Epidermal melanocyte (primary cell): ENCODE data around the gene LRRC63.
"Not testable (repeated sequence)": the region's sequence is repeated elsewhere in the genome, so short reads cannot be mapped to it uniquely, and the experiment has no call there.

ENCODE experiments used
- DNase-seq: peaks from one replicate; pipeline ENCODE4 v3.0.0; 2011; ENCODE audit warnings: low spot score; ENCODE audit not compliant: insufficient read length

LRRC63 gene

GRCh38 chr13:46181377-46181839, 30.3 kb upstream of the LRRC63 start:
- no peak for DNase-seq

GRCh38 chr13:46181840-46182490, 29.8 kb upstream of the LRRC63 start, which contains the start of gene LCP1:
TSS of gene LCP1 (minus strand) at chr13:46182177. CDS start at chr13:46159662, 22,515 bp downstream.
- no peak for DNase-seq

GRCh38 chr13:46182491-46182877, 29.2 kb upstream of the LRRC63 start:
- no peak for DNase-seq

- no peak for DNase-seq
Observed at GRCh38 chr13:46183018-46183946, 28.4 kb upstream of the LRRC63 start.

DNA sequence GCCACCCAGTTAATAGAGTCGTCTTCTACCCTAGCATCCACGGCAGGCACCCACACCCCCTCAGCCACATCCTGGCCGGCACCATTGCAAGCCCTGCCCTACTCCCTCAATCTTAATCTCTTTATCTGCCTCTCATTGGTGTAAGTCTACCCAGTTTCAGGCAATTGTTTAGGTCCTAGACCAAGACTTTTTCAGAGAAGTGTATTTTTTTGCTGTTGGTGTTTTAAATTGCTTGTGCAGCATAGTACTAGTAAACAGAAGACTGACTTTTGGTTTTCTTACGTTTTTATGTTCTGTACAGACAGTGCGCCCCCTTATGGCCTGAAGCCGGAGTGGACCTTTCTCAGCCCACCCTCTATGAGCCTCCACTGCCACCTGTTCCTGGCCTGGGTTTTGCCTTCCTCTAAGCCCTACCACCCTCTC, 27.4 kb upstream of the LRRC63 start:
- DNase-seq, result no peak

GRCh38 chr13:46185634-46186033, 26.1 kb upstream of the LRRC63 start:
- DNase-seq, result no peak

DNA sequence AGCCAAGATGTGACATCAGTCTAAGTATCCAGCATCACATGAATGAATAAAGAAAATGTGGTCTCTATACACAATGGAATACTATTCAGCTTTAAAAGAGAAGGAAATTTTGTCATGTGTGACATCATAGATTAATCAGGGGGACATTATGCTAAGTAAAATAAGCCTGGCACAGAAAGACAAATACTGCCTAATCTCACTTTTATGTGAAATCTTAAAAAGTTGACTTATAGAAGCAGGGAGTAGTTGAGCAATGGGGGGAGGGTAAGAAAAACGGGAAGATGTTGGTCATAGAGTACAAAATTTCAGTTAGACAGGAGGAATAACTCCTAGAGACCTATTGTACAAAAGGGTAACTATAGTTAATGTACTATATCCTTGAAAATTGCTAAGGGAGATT, 19.3 kb upstream of the LRRC63 start:
- no peak for DNase-seq

DNA sequence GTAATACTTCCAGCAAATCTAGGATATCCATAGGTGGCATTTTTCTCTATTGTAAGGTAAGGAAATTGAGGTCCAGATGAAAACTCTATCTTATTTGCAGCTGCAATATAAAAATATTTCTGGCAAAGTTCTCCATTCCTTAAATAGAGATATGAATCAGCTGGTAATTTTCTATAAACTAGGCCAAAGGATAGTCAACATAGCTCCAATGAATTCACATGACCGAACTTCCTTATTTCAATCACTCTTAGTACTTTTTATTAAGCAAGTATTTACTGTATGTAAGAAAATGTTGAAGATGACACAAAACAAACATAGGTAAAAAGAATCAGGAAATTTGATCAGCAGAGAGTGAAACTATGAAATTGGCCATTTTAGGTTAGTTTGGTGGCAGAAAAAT, 16.7 kb upstream of the LRRC63 start:
- DNase-seq, result no peak

DNA sequence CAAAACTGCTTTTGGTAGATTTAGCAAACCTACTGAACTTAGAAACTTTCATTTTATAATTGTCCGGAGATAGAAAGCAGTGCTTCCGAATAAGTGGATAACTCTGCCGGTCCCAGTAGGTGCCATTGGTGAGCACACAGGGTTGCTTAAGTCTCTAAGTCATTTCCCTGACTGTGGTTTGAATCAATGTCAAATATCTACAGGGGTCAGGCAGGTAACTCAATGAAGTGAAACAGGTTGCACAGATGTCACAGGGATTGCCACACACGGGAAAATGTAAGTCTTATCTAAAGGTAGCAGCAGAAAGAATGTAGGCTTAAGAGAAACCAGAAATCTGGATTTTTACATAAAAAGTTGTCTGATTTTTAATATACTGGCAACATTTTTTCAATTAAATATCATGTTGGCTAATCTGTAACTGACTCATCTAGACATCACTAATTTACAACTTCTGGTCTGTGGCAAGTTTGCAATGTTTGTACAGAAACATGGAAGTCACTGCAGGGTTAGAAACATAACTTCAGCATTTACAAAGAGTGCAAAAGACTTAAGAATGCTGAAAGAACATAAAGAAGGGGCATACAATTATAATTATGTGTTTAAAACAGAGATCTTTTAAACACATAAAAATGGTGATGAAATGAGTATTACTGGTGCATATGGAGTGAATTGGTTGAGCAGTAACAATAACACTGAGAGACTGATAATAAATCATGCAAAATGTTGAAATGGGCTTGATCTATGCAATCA, 14.3 kb upstream of the LRRC63 start:
- no peak for DNase-seq

DNA sequence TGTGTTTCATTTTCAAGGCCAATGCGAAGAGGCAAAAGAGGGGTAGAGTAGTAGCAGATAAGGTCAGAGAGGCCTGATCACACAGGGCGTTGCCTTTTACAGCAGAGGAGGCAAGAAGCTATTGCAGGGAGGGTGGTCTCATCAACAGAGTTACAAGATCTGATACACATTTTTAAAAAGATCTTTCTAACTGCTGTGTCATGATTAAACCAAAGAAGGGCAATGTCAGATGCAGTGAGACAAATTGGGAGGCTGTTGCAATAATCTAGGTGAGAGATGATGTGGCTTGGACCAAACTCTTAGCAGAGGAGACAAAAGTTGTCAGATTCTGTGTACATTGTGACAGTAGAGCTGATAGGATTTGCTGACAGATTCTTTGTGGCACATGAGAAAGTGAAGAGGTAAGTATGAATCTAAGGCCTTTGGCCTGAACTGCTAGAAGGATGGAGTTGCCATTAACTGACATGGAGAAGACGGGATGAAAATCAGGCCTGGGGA, 13.0 kb upstream of the LRRC63 start:
- no peak for DNase-seq

DNA sequence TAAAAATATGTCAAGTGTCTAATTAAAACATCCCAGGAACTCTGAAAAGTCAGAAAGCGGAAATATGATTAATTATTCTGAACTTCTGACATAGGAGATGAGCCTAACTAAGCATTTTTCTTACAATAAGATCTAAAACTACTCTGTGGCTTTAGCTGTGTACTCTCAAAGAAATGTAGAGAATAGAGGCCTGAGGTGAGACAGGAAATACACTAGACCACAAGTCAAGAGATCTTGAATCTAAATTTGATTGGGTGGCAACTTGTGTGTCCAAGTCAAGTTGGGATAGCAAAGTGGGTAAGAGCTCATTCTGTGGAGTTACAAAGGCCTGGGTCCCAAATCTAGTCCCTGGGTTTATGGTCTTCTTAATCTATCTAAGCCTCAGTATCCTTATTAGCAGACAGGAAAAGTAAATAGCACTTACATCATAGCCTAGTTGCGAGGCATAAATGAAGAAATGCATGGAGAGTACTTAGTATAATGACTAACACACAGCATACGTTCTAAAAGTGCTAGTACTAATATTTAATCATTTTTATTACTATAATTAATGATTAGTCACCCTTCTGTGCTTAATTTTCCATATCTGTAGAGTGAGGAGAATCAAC, 9.4 kb upstream of the LRRC63 start:
- no peak for DNase-seq

DNA sequence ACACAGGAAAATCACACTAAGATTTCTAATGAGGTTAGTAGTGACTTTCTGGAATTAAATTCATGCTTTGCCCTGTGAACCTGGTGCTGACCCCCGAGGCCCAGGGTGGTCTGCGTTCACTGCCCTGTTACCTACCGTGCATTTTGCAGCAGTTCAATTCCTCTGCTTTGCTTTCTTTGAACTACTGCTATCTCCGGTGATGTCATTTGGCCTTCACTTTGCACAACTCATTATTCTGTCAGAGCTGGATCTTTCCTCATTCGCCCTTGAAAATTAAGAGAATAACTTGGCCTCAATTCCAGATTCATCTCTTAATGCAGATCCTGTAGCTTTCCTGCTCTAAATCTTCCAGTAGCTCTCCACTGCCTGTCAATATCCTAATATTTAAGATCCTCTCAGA, 8.8 kb upstream of the LRRC63 start:
- no peak for DNase-seq

DNA sequence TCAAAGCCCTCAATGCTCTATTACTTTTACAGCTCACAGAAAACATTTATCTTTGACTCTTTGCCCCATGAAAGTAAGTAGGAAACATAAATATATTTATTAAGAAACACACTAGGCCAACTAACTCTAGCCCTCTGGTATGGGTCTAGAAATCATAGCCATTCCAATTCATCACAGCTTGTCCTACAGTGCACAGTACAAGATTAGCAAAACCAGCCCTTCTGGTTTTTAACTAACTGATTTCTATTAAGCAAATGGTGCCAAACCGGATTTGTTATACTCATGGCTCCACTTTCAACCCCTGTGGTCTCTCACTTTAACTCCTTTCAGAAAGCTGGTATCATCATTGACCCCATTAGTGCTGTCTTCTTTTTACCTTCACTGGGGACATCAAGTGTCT, 5.6 kb upstream of the LRRC63 start:
- DNase-seq, result no peak

- DNase-seq, result no peak
Observed at GRCh38 chr13:46207828-46208227, 3.9 kb upstream of the LRRC63 start.

- no peak for DNase-seq
Observed at GRCh38 chr13:46210362-46211083, 1.2 kb upstream of the LRRC63 start.

DNA sequence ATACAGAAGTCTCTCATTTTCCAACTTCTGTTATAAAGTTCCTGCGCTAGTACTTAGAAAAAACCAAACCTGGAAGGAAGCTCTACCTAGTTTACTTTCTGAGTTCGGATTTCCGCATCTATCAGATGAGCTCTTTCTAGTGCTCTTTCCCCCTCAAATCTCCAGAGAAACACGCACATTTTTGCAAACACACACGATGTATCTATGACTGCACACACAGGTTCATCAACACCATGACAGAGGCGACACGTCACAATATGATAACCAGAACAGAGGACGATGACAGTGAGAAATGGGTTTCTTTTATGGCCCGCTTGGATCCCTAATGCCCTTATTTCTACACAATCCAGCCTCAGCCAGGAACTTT, 629 bp upstream of the LRRC63 start:
- no peak for DNase-seq

- no peak for DNase-seq
Observed at GRCh38 chr13:46213242-46213641, 1.5 kb downstream of the LRRC63 start.

DNA sequence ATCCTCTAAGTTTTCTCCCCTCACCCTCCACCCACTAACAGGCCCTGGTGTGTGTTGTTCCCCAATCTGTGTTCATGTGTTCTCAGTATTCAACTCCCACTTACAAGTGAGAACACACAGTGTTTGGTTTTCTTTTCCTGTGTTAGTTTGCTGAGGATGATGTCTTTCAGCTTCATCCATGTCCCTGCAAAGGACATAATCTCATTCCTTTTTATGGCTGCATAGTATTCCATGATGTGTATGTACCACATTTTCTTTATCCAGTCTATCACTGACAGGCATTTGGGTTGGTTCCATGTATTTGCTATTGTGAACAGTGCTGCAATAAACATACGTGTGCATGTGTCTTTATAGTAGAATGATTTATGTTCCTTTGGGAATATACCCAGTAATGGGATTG, 3.0 kb downstream of the LRRC63 start:
- not testable (repeated sequence) for DNase-seq

DNA sequence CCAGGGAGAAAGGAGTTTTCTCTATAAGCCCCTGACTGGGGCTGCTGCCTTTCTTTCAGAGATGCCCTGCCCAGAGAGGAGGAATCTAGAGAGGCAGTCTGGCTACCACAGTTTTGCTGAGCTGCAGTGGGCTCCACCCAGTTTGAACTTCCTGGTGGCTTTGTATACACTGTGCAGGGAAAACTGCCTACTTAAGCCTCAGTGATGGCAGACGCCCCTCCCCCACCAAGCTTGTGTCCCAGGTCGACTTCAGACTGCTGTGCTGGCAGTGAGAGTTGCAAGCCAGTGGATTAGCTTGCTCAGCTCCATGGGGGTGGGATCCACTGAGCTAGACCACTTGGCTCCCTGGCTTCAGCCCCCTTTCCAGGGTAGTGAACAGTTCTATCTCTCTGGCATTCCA, 8.5 kb downstream of the LRRC63 start:
- DNase-seq, result not testable (repeated sequence)

GRCh38 chr13:46229251-46229650, 17.5 kb downstream of the LRRC63 start:
- DNase-seq, result no peak

DNA sequence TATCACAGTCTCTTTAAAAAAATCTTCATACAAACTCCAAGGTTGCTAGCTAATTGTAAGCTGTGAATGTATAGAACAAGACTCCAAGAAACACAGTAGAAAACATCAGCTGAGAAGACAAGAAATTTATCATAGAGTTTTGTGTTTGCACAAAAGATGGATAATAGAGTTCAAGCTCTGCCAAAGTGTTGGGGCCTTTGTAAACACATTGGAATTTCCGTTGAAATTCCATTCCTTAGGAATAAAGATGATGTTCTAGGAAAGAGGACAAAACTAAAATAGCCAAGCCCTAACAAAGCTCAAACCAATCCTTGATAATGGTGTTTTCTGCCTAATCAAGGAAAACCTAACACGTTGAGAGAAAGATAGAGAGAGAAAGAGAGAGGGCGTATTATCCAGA, 20.6 kb downstream of the LRRC63 start:
- DNase-seq, result no peak
